Measurements from ENCODE around the gene TBX18.

TBX18 gene

DNA sequence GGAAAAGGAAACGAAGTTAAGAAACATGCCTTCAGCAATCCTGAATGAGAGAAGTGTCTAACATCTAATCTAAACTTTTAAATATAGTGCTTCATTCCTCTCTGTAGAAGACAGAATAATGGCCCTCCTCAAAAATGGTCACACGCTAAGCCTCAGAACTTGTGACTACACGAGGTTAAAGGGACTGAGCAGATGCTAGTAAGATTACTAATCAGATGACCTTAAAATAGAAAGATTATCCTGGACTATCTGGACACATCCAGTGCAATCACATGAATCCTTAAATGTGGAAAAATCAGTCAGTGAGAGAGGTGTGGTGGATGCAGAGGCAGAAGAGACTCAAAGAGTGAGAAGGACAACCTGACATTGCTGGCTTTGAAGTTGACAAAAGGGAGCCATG is 126.1 kb downstream of the TBX18 start:
- Histone ChIP-seq H3K9ac (ENCODE audit: low read length) (no peak overlapping the region), H3K36me3 (ENCODE audit: control insufficient read depth, low read depth, low read length) (no peaks in the 10 kb centered on the region), H3K4me3 (ENCODE audit: low read length) (no peak overlapping the region), H3K9me3 (ENCODE audit: control insufficient read depth, low read depth, low read length) (no peaks in the 10 kb centered on the region), H3K27me3 (ENCODE audit: control insufficient read depth, insufficient read depth, low read length) (no peaks in the 10 kb centered on the region), H3K4me1 (ENCODE audit: control insufficient read depth, low read depth, low read length) (no peaks in the 10 kb centered on the region), H3K27ac (ENCODE audit: low read length) (no peak overlapping the region)
